H9 (cell line): ENCODE data around the gene ADAMTS13. TPM values are rescaled to one million over a fixed set of nuclear protein-coding genes. Genes with fewer than 3 reads are reported as not detected.

ENCODE experiments used
- DNase-seq: peaks from one replicate; pipeline ENCODE4 v3.0.0-alpha.2; 2017
- H2AFZ ChIP-seq: one replicate; pipeline ENCODE4 v1.6.1; 2013; ENCODE audit warnings: mild to moderate bottlenecking, low read length, control low read depth, moderate library complexity
- H2AK5ac ChIP-seq: 2 replicates; pipeline ENCODE4 v1.6.1; 2013; ENCODE audit warnings: low read length, control low read depth, mixed read lengths; ENCODE audit not compliant: insufficient read length
- H2BK120ac ChIP-seq: one replicate; pipeline ENCODE4 v1.6.1; 2013; ENCODE audit warnings: low read depth, mild to moderate bottlenecking, low read length, control low read depth, inconsistent platforms; ENCODE audit not compliant: poor library complexity, severe bottlenecking
- H2BK12ac ChIP-seq: 2 replicates; pipeline ENCODE4 v1.6.1; 2013; ENCODE audit warnings: low read length, control low read depth, mixed read lengths, low read depth; ENCODE audit not compliant: insufficient read length
- H2BK15ac ChIP-seq: 2 replicates; pipeline ENCODE4 v1.6.1; 2013; ENCODE audit warnings: low read depth, low read length, control low read depth
- H2BK20ac ChIP-seq: one replicate; pipeline ENCODE4 v1.6.1; 2013; ENCODE audit warnings: low read depth, mild to moderate bottlenecking, low read length, control low read depth, inconsistent platforms; ENCODE audit not compliant: poor library complexity, severe bottlenecking
- H2BK5ac ChIP-seq: 2 replicates; pipeline ENCODE4 v1.6.1; 2013; ENCODE audit warnings: low read length, control low read depth, mixed read lengths; ENCODE audit not compliant: insufficient read length
- H3K14ac ChIP-seq: 2 replicates; pipeline ENCODE4 v1.6.1; 2013; ENCODE audit warnings: low read length, control low read depth; ENCODE audit not compliant: insufficient read depth
- H3K18ac ChIP-seq: 2 replicates; pipeline ENCODE4 v1.6.1; 2013; ENCODE audit warnings: low read depth, mild to moderate bottlenecking, mixed read lengths, low read length, control low read depth; ENCODE audit not compliant: insufficient read length
- H3K23ac ChIP-seq: 2 replicates; pipeline ENCODE4 v1.6.1; 2013; ENCODE audit warnings: low read length, control low read depth, mixed read lengths, low read depth; ENCODE audit not compliant: insufficient read length
- H3K23me2 ChIP-seq: 2 replicates; pipeline ENCODE4 v1.6.1; 2013; ENCODE audit warnings: low read depth, mild to moderate bottlenecking, mixed read lengths, low read length, control low read depth; ENCODE audit not compliant: insufficient read length, poor library complexity, severe bottlenecking
- H3K27ac ChIP-seq: 2 replicates; pipeline ENCODE4 v1.5.1; 2013; ENCODE audit warnings: low read length, control low read depth, mixed read lengths, low read depth; ENCODE audit not compliant: insufficient read length
- H3K27me3 ChIP-seq: 2 replicates; pipeline ENCODE4 v1.6.1; 2013; ENCODE audit warnings: low read length, control low read depth, inconsistent platforms; ENCODE audit not compliant: insufficient read depth
- H3K4ac ChIP-seq: 2 replicates; pipeline ENCODE4 v1.6.1; 2013; ENCODE audit warnings: low read depth, mild to moderate bottlenecking, control low read depth, inconsistent platforms, low read length, moderate library complexity
- H3K4me1 ChIP-seq: 2 replicates; pipeline ENCODE4 v1.6.1; 2013; ENCODE audit warnings: low read length, control low read depth, inconsistent platforms; ENCODE audit not compliant: insufficient read depth
- H3K4me2 ChIP-seq: 2 replicates; pipeline ENCODE4 v1.6.1; 2013; ENCODE audit warnings: low read length, control low read depth, mixed read lengths; ENCODE audit not compliant: insufficient read length, insufficient read depth
- H3K56ac ChIP-seq: 2 replicates; pipeline ENCODE4 v1.6.1; 2013; ENCODE audit warnings: low read depth, mild to moderate bottlenecking, mixed read lengths, low read length, control low read depth; ENCODE audit not compliant: insufficient read length
- H3K79me1 ChIP-seq: 2 replicates; pipeline ENCODE4 v1.6.1; 2013; ENCODE audit warnings: low read depth, mild to moderate bottlenecking, moderate library complexity, low read length, control low read depth, inconsistent platforms; ENCODE audit not compliant: insufficient read depth, poor library complexity, severe bottlenecking
- H3K79me2 ChIP-seq: 2 replicates; pipeline ENCODE4 v1.6.1; 2013; ENCODE audit warnings: low read length, control low read depth, inconsistent platforms; ENCODE audit not compliant: insufficient read depth
- H3K9ac ChIP-seq: 2 replicates; pipeline ENCODE4 v1.6.1; 2013; ENCODE audit warnings: low read length, control low read depth, mixed read lengths; ENCODE audit not compliant: insufficient read length; ENCODE audit errors: extremely low read depth
- H3K9me3 ChIP-seq: one replicate; pipeline ENCODE4 v1.6.1; 2013; ENCODE audit warnings: low read depth, low read length, inconsistent platforms; ENCODE audit not compliant: control insufficient read depth
- H3T11ph ChIP-seq: one replicate; pipeline ENCODE4 v1.6.1; 2013; ENCODE audit warnings: mild to moderate bottlenecking, low read length, control low read depth, inconsistent platforms
- H4K20me1 ChIP-seq: one replicate; pipeline ENCODE4 v1.6.1; 2013; ENCODE audit not compliant: control insufficient read depth, insufficient read length, insufficient read depth
- H4K5ac ChIP-seq: 2 replicates; pipeline ENCODE4 v1.6.1; 2013; ENCODE audit warnings: low read depth, mild to moderate bottlenecking, mixed read lengths, low read length, control low read depth; ENCODE audit not compliant: insufficient read length
- H4K8ac ChIP-seq: replicated peaks from 2 replicates; pipeline ENCODE4 v1.6.1; 2013; ENCODE audit warnings: low read length, control low read depth, mixed read lengths, low read depth; ENCODE audit not compliant: insufficient read length
- H4K91ac ChIP-seq: 2 replicates; pipeline ENCODE4 v1.6.1; 2013; ENCODE audit warnings: low read depth, mild to moderate bottlenecking, moderate library complexity, mixed read lengths, low read length, control low read depth; ENCODE audit not compliant: insufficient read length
- H3K27ac Mint-ChIP-seq, 3 experiments: 2 replicates in 2 of 3; 3 replicates in 1 of 3; pipeline ENCODE4 v1.8.0; 2020 to 2021; ENCODE audit warnings: mixed read lengths in 3 of 3, mild to moderate bottlenecking in 1 of 3, moderate library complexity in 1 of 3
- H3K27me3 Mint-ChIP-seq: 2 replicates; pipeline ENCODE4 v1.8.0; 2021; ENCODE audit warnings: low read depth, mild to moderate bottlenecking, moderate library complexity, mixed read lengths
- H3K36me3 Mint-ChIP-seq, 3 experiments: 2 replicates in 2 of 3; 3 replicates in 1 of 3; pipeline ENCODE4 v1.8.0; 2020 to 2021; ENCODE audit warnings: low read depth in 3 of 3, mixed read lengths in 3 of 3; ENCODE audit not compliant: insufficient read depth in 1 of 3
- H3K4me1 Mint-ChIP-seq, 2 experiments: 2 replicates each; pipeline ENCODE4 v1.8.0; 2020; ENCODE audit warnings: mixed read lengths in 2 of 2
- H3K4me3 Mint-ChIP-seq, 2 experiments: 2 replicates in 1 of 2; 3 replicates in 1 of 2; pipeline ENCODE4 v1.8.0; 2020 to 2021; ENCODE audit warnings: mild to moderate bottlenecking in 2 of 2, mixed read lengths in 2 of 2, moderate library complexity in 1 of 2
- H3K9me3 Mint-ChIP-seq, 2 experiments: 2 replicates in 1 of 2; 3 replicates in 1 of 2; pipeline ENCODE4 v1.8.0; 2020; ENCODE audit warnings: mild to moderate bottlenecking in 2 of 2, mixed read lengths in 2 of 2, moderate library complexity in 1 of 2
- CTCF ChIP-seq: fragments of 200-600 bp; sonication (generic); conservative IDR thresholded peaks from 3 replicates; pipeline ENCODE4 v1.8.0; 2021; ENCODE audit warnings: antibody characterized with exemption, mild to moderate bottlenecking
- WGBS: extraction: QIAGEN DNeasy Blood & Tissue Kit; methylation state at CpG from one replicate; pipeline ENCODE4 v1.1.7; 2013; ENCODE audit warnings: missing lambda C conversion rate, low lambda C conversion rate, mixed read lengths; ENCODE audit not compliant: insufficient read length; ENCODE audit errors: extremely low coverage; 5-methylcytosine and 5-hydroxymethylcytosine counted together
- total RNA-seq: library from RNA; stranded (reverse); gene quantifications from 2 replicates; pipeline ENCODE4 v1.2.1, GENCODE V29; 2021

ADAMTS13 gene
- total RNA-seq, 1 experiment from 2014 or later, result 8.8 TPM

GRCh38 chr9:133397370-133397769 is 24.8 kb upstream of the ADAMTS13 start:
- no peak overlapping the region for H4K5ac ChIP-seq
- WGBS, result no CpG with 5 or more reads among the region's 6 CpGs
- H4K20me1 ChIP-seq, result no peaks in the 10 kb centered on the region
- H2BK12ac ChIP-seq, result no peak overlapping the region
- H2AFZ ChIP-seq, result no peak overlapping the region
- no peak overlapping the region for H2BK15ac ChIP-seq
- H3K79me2 ChIP-seq, result no peaks in the 10 kb centered on the region
- no peak overlapping the region for H2BK20ac ChIP-seq
- no peak overlapping the region for H3T11ph ChIP-seq
- no peak for DNase-seq
- no peak overlapping the region for H2BK5ac ChIP-seq
- H2BK120ac ChIP-seq, result no peak overlapping the region
- no peak overlapping the region for H3K14ac ChIP-seq
- Mint-ChIP-seq H3K36me3 (no peaks in the 10 kb centered on the region; a peak in 1 of 7 replicates), H3K9me3 (peaks cover 0 to 2% of the 10 kb centered on the region in 2 experiments; a peak in 1 of 5 replicates), H3K4me1 (peaks cover 0 to 3% of the 10 kb centered on the region in 2 experiments; a peak in 1 of 4 replicates), H3K27ac (no peak overlapping the region; a peak in 1 of 7 replicates), H3K4me3 (no peak overlapping the region), H3K27me3 (peaks cover 24% of the 10 kb centered on the region)
- H2AK5ac ChIP-seq, result no peak overlapping the region
- no peak for TF ChIP-seq CTCF
- no peak overlapping the region for H3K9ac ChIP-seq
- H3K56ac ChIP-seq, result no peak overlapping the region
- H3K79me1 ChIP-seq, result no peaks in the 10 kb centered on the region
- H4K91ac ChIP-seq, result no peak overlapping the region
- H3K18ac ChIP-seq, result no peak overlapping the region
- no peaks in the 10 kb centered on the region for H3K27me3 ChIP-seq
- no peaks in the 10 kb centered on the region for H3K4me1 ChIP-seq
- H3K23ac ChIP-seq, result no peak overlapping the region
- H3K23me2 ChIP-seq, result no peaks in the 10 kb centered on the region
- no peak overlapping the region for H3K4me2 ChIP-seq
- H3K27ac ChIP-seq, result no peak overlapping the region
- no peaks in the 10 kb centered on the region for H3K9me3 ChIP-seq
- H3K4ac ChIP-seq, result no peak overlapping the region
- H4K8ac ChIP-seq, result no peak overlapping the region
